Renal pelvis (tissue), 12 donors: Measurements from ENCODE around the gene CCDC77. TPM values are rescaled to one million over a fixed set of nuclear protein-coding genes. Genes with fewer than 3 reads are reported as not detected.
"Not testable (repeated sequence)": the region's sequence is repeated elsewhere in the genome, so short reads cannot be mapped to it uniquely, and the experiment has no call there.

Source experiments
- DNase-seq: peaks from one replicate; pipeline ENCODE4 v3.0.0-alpha.2; 2013
- long read RNA-seq, 16 experiments: transcript quantifications; one replicate each; lab custom pipeline, GENCODE V29; 2026
- polyA plus RNA-seq, 3 donors: library from polyadenylated mRNA; unstranded; fragments of 120-200 nt; gene quantifications; one replicate each; pipeline ENCODE4 v1.2.1, GENCODE V29; 2013; ENCODE audit not compliant: insufficient read length in 3 of 3

CCDC77 gene
- 10 to 100 TPM; 20.0 to 37.8 (median 30.1) TPM for polyA plus RNA-seq
- long read RNA-seq, donor 1, partial matches to known transcripts, result 0 of 1 reads
- long read RNA-seq, donor 1, other reads (novel, unspliced or antisense), result 0 of 1 reads
- long read RNA-seq, donor 2, partial matches to known transcripts, result 0 of 3 reads
- long read RNA-seq, donor 2, other reads (novel, unspliced or antisense), result 0 of 3 reads
- long read RNA-seq, donor 3, result 0 reads
- long read RNA-seq, donor 4, partial matches to known transcripts, result 0 of 2 reads
- long read RNA-seq, donor 4, other reads (novel, unspliced or antisense), result 0 of 2 reads
- long read RNA-seq, donor 5, partial matches to known transcripts, result 0 of 1 reads
- long read RNA-seq, donor 5, other reads (novel, unspliced or antisense), result 0 of 1 reads
- long read RNA-seq, donor 6, partial matches to known transcripts, result 0 of 2 reads
- long read RNA-seq, donor 6, other reads (novel, unspliced or antisense), result 0 of 2 reads
- long read RNA-seq, donor 7, partial matches to known transcripts, result 0 of 3 reads
- long read RNA-seq, donor 7, other reads (novel, unspliced or antisense), result 0 of 3 reads
- long read RNA-seq, donor 8, partial matches to known transcripts, result 0 of 2 reads
- long read RNA-seq, donor 8, other reads (novel, unspliced or antisense), result 0 of 2 reads
- long read RNA-seq, donor 9, partial matches to known transcripts, result 0 of 4 reads
- long read RNA-seq, donor 9, other reads (novel, unspliced or antisense), result 0 of 4 reads
- long read RNA-seq, donor 10, partial matches to known transcripts, result 0 of 2 reads
- long read RNA-seq, donor 10, other reads (novel, unspliced or antisense), result 0 of 2 reads
- long read RNA-seq, donor 11, partial matches to known transcripts, result 0 of 5 reads
- long read RNA-seq, donor 11, other reads (novel, unspliced or antisense), result 0 of 5 reads
- long read RNA-seq, donor 12, partial matches to known transcripts, result 0 of 6 reads
- long read RNA-seq, donor 12, other reads (novel, unspliced or antisense), result 0 of 6 reads
- long read RNA-seq, donor 13, partial matches to known transcripts, result 0 of 1 reads
- long read RNA-seq, donor 13, other reads (novel, unspliced or antisense), result 0 of 1 reads
- long read RNA-seq, donor 14, result 0 reads
- long read RNA-seq, donor 15, partial matches to known transcripts, result 0 of 3 reads
- long read RNA-seq, donor 15, other reads (novel, unspliced or antisense), result 0 of 3 reads
- long read RNA-seq, donor 16, partial matches to known transcripts, result 0 of 3 reads
- long read RNA-seq, donor 16, other reads (novel, unspliced or antisense), result 0 of 3 reads

- DNase-seq, result peak; percentile 94
These were observed at the start of gene CCDC77 for GRCh38 chr12:401235-402028. CCDC77 (plus strand) TSS chr12:401644; CDS start chr12:409384, 7,740 bp downstream.

GRCh38 chr12:356276-356988 is 45.0 kb upstream of the CCDC77 start:
- no peak for DNase-seq

- DNase-seq, result no peak
These were observed 42.4 kb upstream of the CCDC77 start for GRCh38 chr12:359091-359490.

- DNase-seq, result no peak
These were observed 34.6 kb upstream of the CCDC77 start for GRCh38 chr12:366820-367219.

- no peak for DNase-seq
These were observed 33.5 kb upstream of the CCDC77 start for GRCh38 chr12:367972-368371.

GRCh38 chr12:370739-371485 is 30.5 kb upstream of the CCDC77 start:
- not testable (repeated sequence) for DNase-seq

GRCh38 chr12:386651-387050 is 14.8 kb upstream of the CCDC77 start:
- peak; percentile 23 for DNase-seq

- no peak for DNase-seq
These were observed 13.4 kb upstream of the CCDC77 start for GRCh38 chr12:388012-388411.

GRCh38 chr12:388541-389141 is 12.8 kb upstream of the CCDC77 start:
- DNase-seq, result peak; percentile 39

- DNase-seq, result peak; percentile 96
These were observed 12.0 kb upstream of the CCDC77 start, which contains the start of gene KDM5A for GRCh38 chr12:389142-390096. KDM5A (minus strand) TSS chr12:389320; CDS start chr12:389091, 229 bp downstream.

- DNase-seq, result no peak
These were observed 616 bp upstream of the CCDC77 start for GRCh38 chr12:400828-401227.

GRCh38 chr12:402029-402389 is 565 bp downstream of the CCDC77 start:
- DNase-seq, result peak; percentile 20

GRCh38 chr12:414859-415258 is 13.4 kb downstream of the CCDC77 start:
- no peak for DNase-seq

GRCh38 chr12:418432-418831 is 17.0 kb downstream of the CCDC77 start:
- DNase-seq, result no peak

- DNase-seq, result no peak
These were observed 21.1 kb downstream of the CCDC77 start for GRCh38 chr12:422526-422925.

GRCh38 chr12:435737-436136 is 34.3 kb downstream of the CCDC77 start:
- DNase-seq, result not testable (repeated sequence)

GRCh38 chr12:442235-442884 is 40.9 kb downstream of the CCDC77 start:
- peak; percentile 42 for DNase-seq
